RWPE2 (cell line): ENCODE measurements around the gene ISG20.

ENCODE experiments used
- ATAC-seq: fragments of 200-7000 bp; cut with Tn5 transposase; 3 replicates; pipeline ENCODE4 v1.9.1; 2021; ENCODE audit warnings: low read depth
- DNase-seq: peaks from one replicate; pipeline ENCODE4 v3.0.0-alpha.2; 2020; ENCODE audit warnings: low spot score
- H3K27ac ChIP-seq: fragments of 450-650 bp; 2 replicates; pipeline ENCODE4 v1.5.1; 2017; ENCODE audit warnings: mild to moderate bottlenecking; ENCODE audit not compliant: poor library complexity, severe bottlenecking
- H3K27me3 ChIP-seq: fragments of 250-450 bp; sonication (Bioruptor Pico); 2 replicates; pipeline ENCODE4 v1.5.1; 2021; ENCODE audit warnings: mild to moderate bottlenecking, moderate library complexity; ENCODE audit not compliant: insufficient read depth, poor library complexity, severe bottlenecking
- H3K36me3 ChIP-seq: fragments of 250-450 bp; sonication (Bioruptor Pico); 2 replicates; pipeline ENCODE4 v1.5.1; 2020; ENCODE audit warnings: low read depth, mild to moderate bottlenecking, moderate library complexity
- H3K4me1 ChIP-seq: fragments of 250-450 bp; sonication (Bioruptor Pico); 2 replicates; pipeline ENCODE4 v1.5.1; 2021; ENCODE audit warnings: mild to moderate bottlenecking, moderate library complexity; ENCODE audit not compliant: insufficient read depth, poor library complexity, severe bottlenecking
- H3K4me3 ChIP-seq: fragments of 250-450 bp; sonication (Bioruptor Pico); 2 replicates; pipeline ENCODE4 v1.5.1; 2021; ENCODE audit warnings: mild to moderate bottlenecking, moderate library complexity; ENCODE audit not compliant: severe bottlenecking
- H3K9me3 ChIP-seq: fragments of 250-450 bp; sonication (Bioruptor Pico); 2 replicates; pipeline ENCODE4 v1.5.1; 2021; ENCODE audit warnings: mild to moderate bottlenecking, moderate library complexity; ENCODE audit not compliant: severe bottlenecking
- TF ChIP-seq, protein P1 (sequence below): fragments of 450-650 bp; IDR thresholded peaks from one replicate; pipeline ENCODE4 v1.5.1; 2017; ENCODE audit warnings: mild to moderate bottlenecking, moderate library complexity; ENCODE audit not compliant: poor library complexity, severe bottlenecking

ISG20 gene

DNA sequence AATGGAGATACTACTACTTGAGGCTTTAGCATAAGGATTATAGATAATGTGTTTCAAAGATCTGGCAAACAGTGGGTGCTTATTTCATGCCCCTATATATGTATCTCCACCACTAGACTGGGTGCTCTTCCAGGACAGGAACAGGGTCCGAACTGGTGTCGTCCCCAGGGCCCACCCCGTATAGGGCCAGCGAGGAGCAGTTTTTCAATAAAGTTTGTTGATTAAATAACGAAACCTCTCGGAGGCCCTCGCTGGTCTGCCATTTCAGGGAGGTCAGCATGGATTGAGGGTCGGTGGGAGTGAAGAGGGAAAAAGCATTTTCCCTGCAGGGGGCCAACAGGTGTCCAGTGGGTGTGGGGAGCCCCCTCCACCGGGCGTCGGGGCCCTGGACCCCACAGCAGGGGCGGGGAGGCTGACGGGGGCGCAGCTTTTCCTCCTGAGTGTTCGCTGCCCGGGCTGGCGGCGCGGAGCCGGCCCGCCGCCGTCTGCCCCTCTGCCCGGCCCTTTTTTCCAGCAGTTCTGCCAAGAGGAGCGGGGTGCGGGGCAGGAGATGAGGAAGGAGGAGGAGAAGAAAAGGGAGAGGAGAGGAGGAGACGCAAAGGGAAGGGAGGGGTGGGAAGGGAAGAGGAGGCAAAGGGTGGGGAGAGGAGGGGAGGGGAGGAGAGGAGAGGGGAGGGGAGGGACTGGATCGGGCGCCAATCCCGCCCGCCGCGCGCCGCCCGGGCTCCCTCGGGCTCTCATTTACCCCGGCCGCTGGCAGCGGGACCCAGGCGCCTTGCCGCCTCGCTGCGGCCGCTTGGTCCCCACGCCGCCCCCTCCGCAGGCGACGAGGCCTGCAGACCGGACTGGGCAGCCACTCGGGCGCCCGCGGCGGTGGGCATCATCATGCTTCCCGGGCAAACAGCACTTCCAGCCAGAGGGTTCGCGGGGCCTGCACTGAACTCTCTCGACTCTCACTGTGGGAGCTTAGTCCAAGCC, 66.3 kb downstream of the ISG20 start:
- Histone ChIP-seq H3K9me3 (no peaks in the 10 kb centered on the region), H3K36me3 (no peaks in the 10 kb centered on the region), H3K27me3 (peaks cover 6% of the 10 kb centered on the region), H3K27ac (no peak overlapping the region), H3K4me3 (peak overlapping the region; percentile 23), H3K4me1 (peaks cover 3% of the 10 kb centered on the region)
- TF ChIP-seq, protein P1, sequence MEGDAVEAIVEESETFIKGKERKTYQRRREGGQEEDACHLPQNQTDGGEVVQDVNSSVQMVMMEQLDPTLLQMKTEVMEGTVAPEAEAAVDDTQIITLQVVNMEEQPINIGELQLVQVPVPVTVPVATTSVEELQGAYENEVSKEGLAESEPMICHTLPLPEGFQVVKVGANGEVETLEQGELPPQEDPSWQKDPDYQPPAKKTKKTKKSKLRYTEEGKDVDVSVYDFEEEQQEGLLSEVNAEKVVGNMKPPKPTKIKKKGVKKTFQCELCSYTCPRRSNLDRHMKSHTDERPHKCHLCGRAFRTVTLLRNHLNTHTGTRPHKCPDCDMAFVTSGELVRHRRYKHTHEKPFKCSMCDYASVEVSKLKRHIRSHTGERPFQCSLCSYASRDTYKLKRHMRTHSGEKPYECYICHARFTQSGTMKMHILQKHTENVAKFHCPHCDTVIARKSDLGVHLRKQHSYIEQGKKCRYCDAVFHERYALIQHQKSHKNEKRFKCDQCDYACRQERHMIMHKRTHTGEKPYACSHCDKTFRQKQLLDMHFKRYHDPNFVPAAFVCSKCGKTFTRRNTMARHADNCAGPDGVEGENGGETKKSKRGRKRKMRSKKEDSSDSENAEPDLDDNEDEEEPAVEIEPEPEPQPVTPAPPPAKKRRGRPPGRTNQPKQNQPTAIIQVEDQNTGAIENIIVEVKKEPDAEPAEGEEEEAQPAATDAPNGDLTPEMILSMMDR: no peak
- ATAC-seq (peak; percentile 30), DNase-seq (peak; percentile 69)

DNA sequence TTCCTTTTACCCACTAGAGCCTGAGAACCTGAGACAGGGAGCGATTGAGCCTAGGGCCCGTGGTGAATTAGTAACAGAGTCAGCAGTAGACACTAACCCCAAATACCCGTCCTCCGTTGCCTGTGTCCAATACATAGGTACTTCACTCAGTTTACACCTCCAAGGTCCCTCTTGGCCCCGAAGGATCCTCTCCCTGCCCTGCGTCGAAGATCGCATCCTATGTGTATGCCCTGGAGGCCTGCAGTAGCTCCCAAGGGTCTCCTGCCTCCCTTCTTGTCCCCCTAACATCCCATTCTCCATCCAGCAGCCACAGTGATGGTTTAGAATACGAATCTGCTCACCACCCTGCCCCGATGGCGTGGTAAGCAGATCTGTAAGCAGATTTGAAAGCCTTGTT, 67.0 kb downstream of the ISG20 start:
- no peak for DNase-seq
- peaks cover 3% of the 10 kb centered on the region for H3K4me1 ChIP-seq
- TF ChIP-seq, protein P1: no peak
- no peaks in the 10 kb centered on the region for H3K36me3 ChIP-seq
- peaks cover 6% of the 10 kb centered on the region for H3K27me3 ChIP-seq
- no peak overlapping the region for H3K27ac ChIP-seq
- no peaks in the 10 kb centered on the region for H3K9me3 ChIP-seq
- no peak for ATAC-seq
- peak overlapping the region; percentile 23 for H3K4me3 ChIP-seq
